HepG2 (cell line): Measurements from ENCODE around the gene JAZF1. TPM values are rescaled to one million over a fixed set of nuclear protein-coding genes. Genes with fewer than 3 reads are reported as not detected.

ENCODE experiments used
- ATAC-seq: fragments of 200-7000 bp; cut with Tn5 transposase; 3 replicates; pipeline ENCODE4 v1.9.1; 2020; ENCODE audit warnings: mild to moderate bottlenecking, moderate library complexity
- BruUV-seq: library from RNA; stranded (reverse); fragments of 400-500 nt; replicated peaks from 2 replicates; lab custom pipeline; 2021; lab: Mats Ljungman, UMichigan
- CTCF ChIA-PET: fragments of 300-600 bp; formaldehyde crosslinking; extraction: SDS; loops from one replicate; lab custom pipeline; 2021; ENCODE audit warnings: low total read pairs, inconsistent platforms, low intra/inter-chr PET ratio; lab: Yijun Ruan, JAX
- POLR2A ChIA-PET: fragments of 350-600 bp; sonication (Branson Sonifier 250); formaldehyde crosslinking; loops from one replicate; lab custom pipeline; 2020; ENCODE audit warnings: antibody characterized with exemption, inconsistent platforms; lab: Yijun Ruan, JAX
- DNase-seq: peaks from one replicate; pipeline ENCODE4 v3.0.0-alpha.2; 2015; ENCODE audit warnings: low spot score
- FAIRE-seq: peaks from 3 replicates; lab custom pipeline; 2011; peaks lifted over from hg19 to GRCh38; lab: Jason Lieb, UNC
- H2AFZ ChIP-seq: one replicate; pipeline ENCODE4 v1.6.1; 2011; ENCODE audit warnings: low read length, inconsistent platforms
- H3K27ac ChIP-seq: fragments of 300-600 bp; 3 replicates; pipeline ENCODE4 v1.8.0; 2011; ENCODE audit warnings: mixed run types, mild to moderate bottlenecking, mixed read lengths, low read length, inconsistent platforms; ENCODE audit not compliant: insufficient read depth; ENCODE audit errors: extremely low read length
- H3K27me3 ChIP-seq, 2 experiments: fragments of 200-600 bp in 1 of 2; 2 replicates in 1 of 2; 3 replicates in 1 of 2; pipeline versions ENCODE4 v1.6.0 to v1.8.0; 2011; ENCODE audit warnings: low read length in 2 of 2, mild to moderate bottlenecking in 2 of 2, moderate library complexity in 2 of 2, inconsistent platforms in 1 of 2; ENCODE audit not compliant: insufficient read depth in 2 of 2, control insufficient read depth in 1 of 2
- H3K36me3 ChIP-seq, 2 experiments: fragments of 200-600 bp in 1 of 2; replicated peaks in 1 of 2; 2 replicates in 1 of 2; 3 replicates in 1 of 2; pipeline versions ENCODE4 v1.5.1 to v1.8.0; 2011; ENCODE audit warnings: low read length in 2 of 2, inconsistent platforms in 1 of 2; ENCODE audit not compliant: insufficient read depth in 2 of 2, control insufficient read depth in 1 of 2
- H3K4me1 ChIP-seq: 2 replicates; pipeline ENCODE4 v1.5.1; 2012; ENCODE audit warnings: low read length, inconsistent platforms; ENCODE audit not compliant: insufficient read depth
- H3K4me2 ChIP-seq: 2 replicates; pipeline ENCODE4 v1.6.0; 2011; ENCODE audit warnings: low read depth, low read length, inconsistent platforms
- H3K4me3 ChIP-seq, 3 experiments: fragments of 200-600 bp in 1 of 3; sonication (generic), shearing (Covaris generic) in 1 of 3; replicated peaks in 1 of 3; 2 replicates each; pipeline ENCODE4 v1.5.1; 2011 to 2016; ENCODE audit warnings: low read length in 3 of 3, inconsistent platforms in 2 of 3, low read depth in 2 of 3, mild to moderate bottlenecking in 2 of 3, control low read depth in 1 of 3, mixed read lengths in 1 of 3; ENCODE audit not compliant: insufficient read depth in 1 of 3
- H3K79me2 ChIP-seq: one replicate; pipeline ENCODE4 v1.6.1; 2011; ENCODE audit warnings: low read length, inconsistent platforms; ENCODE audit not compliant: insufficient read depth
- H3K9ac ChIP-seq: 2 replicates; pipeline ENCODE4 v1.6.0; 2011; ENCODE audit warnings: mild to moderate bottlenecking, low read depth, low read length, inconsistent platforms; ENCODE audit not compliant: insufficient read depth
- H3K9me3 ChIP-seq: 2 replicates; pipeline ENCODE4 v1.5.1; 2012; ENCODE audit warnings: mild to moderate bottlenecking, low read length
- H4K20me1 ChIP-seq: 2 replicates; pipeline ENCODE4 v1.6.0; 2011; ENCODE audit warnings: inconsistent platforms, mild to moderate bottlenecking, low read length, moderate library complexity; ENCODE audit not compliant: insufficient read depth
- ATF1 ChIP-seq: IDR thresholded peaks from 2 replicates; pipeline ENCODE4 v1.6.1; 2016; ENCODE audit warnings: mild to moderate bottlenecking, control low read depth
- EZH2 ChIP-seq: conservative IDR thresholded peaks from 2 replicates; pipeline ENCODE4 v1.6.1; 2012; ENCODE audit warnings: mild to moderate bottlenecking, low read depth, low read length, moderate library complexity
- MEIS2 ChIP-seq: sonication (generic); formaldehyde crosslinking; IDR thresholded peaks from 2 replicates; pipeline ENCODE4 v1.9.0; 2021; ENCODE audit warnings: mild to moderate bottlenecking, missing genetic modification reagents
- NFE2L2 ChIP-seq: fragments of 150-350 bp; IDR thresholded peaks from 2 replicates; pipeline ENCODE4 v1.6.1; 2014; ENCODE audit warnings: low read length
- NKX3-1 ChIP-seq: sonication (generic); formaldehyde crosslinking; IDR thresholded peaks from 2 replicates; pipeline ENCODE4 v1.5.0; 2020; ENCODE audit warnings: missing genetic modification reagents
- NR1H2 ChIP-seq: sonication (generic); formaldehyde crosslinking; IDR thresholded peaks from 2 replicates; pipeline ENCODE4 v1.8.1; 2022; ENCODE audit warnings: low read depth, missing genetic modification reagents, borderline replicate concordance
- ZSCAN25 ChIP-seq: sonication (generic); formaldehyde crosslinking; IDR thresholded peaks from 2 replicates; pipeline ENCODE4 v1.8.0; 2022; ENCODE audit warnings: mild to moderate bottlenecking, missing genetic modification reagents
- WGBS: methylation state at CpG from one replicate; pipeline ENCODE4 v1.1.6; 2017; ENCODE audit warnings: low lambda C conversion rate; 5-methylcytosine and 5-hydroxymethylcytosine counted together
- in situ Hi-C: cut with HindIII; loops from 2 replicates; pipeline ENCODE4 v1.10.0; 2017; ENCODE audit warnings: low pct_unique_long_range_greater_than_20kb; ENCODE audit not compliant: extremely low pct_ligation_motif_present
- intact Hi-C: fragments of 100-400 bp; cut with micrococcal nuclease; formaldehyde crosslinking; loops from one replicate; pipeline ENCODE4 v1.10.0; 2022; ENCODE audit not compliant: unreplicated experiment
- polyA plus RNA-seq, 8 experiments: library from polyadenylated mRNA; depleted of rRNA in 3 of 8; stranded (reverse) in 7 of 8; unstranded in 1 of 8; fragments of >200 nt; fragmentation: Illumina TruSeq in 4 of 8; extraction: Trizol in 4 of 8; gene quantifications; 2 replicates each; pipeline versions ENCODE4 v1.2.1 to v1.2.3, GENCODE V29; 2011 to 2016; ENCODE audit warnings: low read depth in 4 of 8, missing spikeins in 1 of 8, mixed read lengths in 1 of 8; ENCODE audit not compliant: insufficient read depth in 1 of 8
- total RNA-seq, 5 experiments: library from RNA; depleted of rRNA; stranded (reverse); fragments of >200 nt; fragmentation: Illumina TruSeq; extraction: Trizol; gene quantifications; 2 replicates each; pipeline ENCODE4 v1.2.3, GENCODE V29; 2016; ENCODE audit warnings: low read depth in 1 of 5

The JAZF1 gene
- total and polyA plus RNA-seq, 2 of the 13 experiments (the other 11 are each of a cell fraction or from before 2014, with no cell fraction given): not detected

DNA sequence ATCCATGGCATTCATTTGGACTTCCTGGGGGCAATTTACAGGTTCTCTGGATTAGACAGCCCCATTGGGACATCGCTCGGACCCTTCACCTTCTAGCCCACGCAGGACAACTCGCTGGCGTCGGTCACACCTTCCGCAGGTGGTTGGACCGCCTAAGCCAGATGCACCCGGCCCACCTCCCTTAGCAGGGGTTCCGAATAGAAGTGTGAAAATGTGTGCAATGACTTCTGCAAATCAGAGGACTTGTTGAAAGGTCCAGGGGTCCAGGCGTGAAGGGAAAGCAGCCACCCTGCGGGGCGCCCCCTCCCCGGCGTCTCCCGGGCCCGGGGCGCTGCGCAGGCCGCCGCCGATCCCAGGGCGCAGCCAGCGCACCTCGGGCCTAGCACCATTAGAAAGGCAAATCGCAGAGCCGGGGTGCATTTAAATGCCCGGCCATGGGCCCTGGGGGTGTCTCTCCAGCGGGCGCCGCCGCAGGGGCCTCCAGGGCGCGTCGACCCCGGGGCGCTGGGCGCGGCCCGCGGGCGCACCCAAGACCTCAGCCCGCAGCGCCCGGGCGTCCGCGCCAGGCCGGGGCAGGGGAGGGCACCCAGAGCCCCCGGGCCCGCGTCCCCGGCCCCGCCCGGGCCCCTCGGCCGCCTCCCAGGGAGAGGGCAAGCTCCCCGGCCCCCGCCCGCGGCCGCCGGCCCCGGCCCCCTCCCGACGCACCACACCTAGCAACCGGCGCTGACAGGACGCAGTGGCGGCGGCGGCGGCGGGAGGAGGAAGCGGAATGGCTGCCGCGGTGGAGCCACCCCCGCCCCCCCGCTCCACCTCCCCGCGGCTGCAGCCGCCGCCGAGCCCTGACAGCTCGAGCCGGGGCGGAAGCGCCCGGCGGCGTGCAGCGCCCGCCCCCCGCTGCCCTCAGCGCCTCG, 1.2 kb downstream of the JAZF1 start:
- Histone ChIP-seq H4K20me1 (no peaks in the 10 kb centered on the region), H3K27ac (no peak overlapping the region), H3K4me2 (peak overlapping the region; percentile 47), H3K4me1 (no peaks in the 10 kb centered on the region), H3K27me3 (peaks cover 2 to 33% of the 10 kb centered on the region in 2 experiments; a peak in 4 of 5 replicates), H3K4me3 (peak overlapping the region in 2 of 3 experiments; percentile 26 to 33; a peak in 3 of 6 replicates), H3K9me3 (no peaks in the 10 kb centered on the region), H3K36me3 (no peaks in the 10 kb centered on the region), H3K9ac (no peak overlapping the region), H3K79me2 (no peaks in the 10 kb centered on the region), H2AFZ (no peak overlapping the region)
- WGBS: 37% methylated on average over 28 of the region's 96 CpGs
- ChIA-PET CTCF (no interaction called here), POLR2A (no interaction called here)
- no TSS peak for BruUV-seq
- in situ Hi-C loops (no loop called here), intact Hi-C loops (no loop called here)
- ATAC-seq: peak; percentile 56
- TF ChIP-seq EZH2 (peak; percentile 79), NR1H2 (CRISPR knock-in tag) (no peak)
- no peak for DNase-seq
- FAIRE-seq: no peak

DNA sequence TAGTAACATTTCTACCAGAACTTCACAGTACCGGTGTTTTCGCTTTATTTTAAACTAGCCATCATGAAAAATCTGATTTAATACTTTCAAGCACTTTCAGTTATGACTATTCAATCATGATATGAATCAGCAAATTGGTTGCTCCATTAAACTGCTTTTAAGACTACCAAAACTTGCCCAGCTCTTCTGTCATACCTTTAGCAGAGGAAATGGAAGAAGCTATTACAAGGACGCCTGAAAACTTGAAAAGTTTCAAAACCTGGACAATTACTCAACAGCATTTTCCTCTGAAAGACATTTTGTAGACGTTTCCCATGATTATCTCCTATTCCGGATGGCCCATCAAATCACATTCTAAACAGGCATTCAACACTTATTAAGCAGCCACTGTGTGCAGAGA, 2.0 kb downstream of the JAZF1 start:
- H3K4me3 ChIP-seq: no peak overlapping the region

More for the DNA sequence above, 2.0 kb downstream of the JAZF1 start:
- DNase-seq: no peak
- Histone ChIP-seq H3K4me1 (no peaks in the 10 kb centered on the region), H3K27ac (no peak overlapping the region), H3K9me3 (no peaks in the 10 kb centered on the region), H3K27me3 (peaks cover 2 to 33% of the 10 kb centered on the region in 2 experiments; a peak in 4 of 5 replicates), H4K20me1 (no peaks in the 10 kb centered on the region), H3K36me3 (no peaks in the 10 kb centered on the region), H3K4me2 (no peak overlapping the region), H3K79me2 (no peaks in the 10 kb centered on the region), H3K9ac (no peak overlapping the region), H2AFZ (no peak overlapping the region)
- intact Hi-C loops (no loop called here), in situ Hi-C loops (no loop called here)
- no peak for TF ChIP-seq MEIS2
- no peak for TF ChIP-seq NFE2L2
- no peak for TF ChIP-seq ATF1 (CRISPR knock-in tag)
- TF ChIP-seq ZSCAN25: no peak
- no peak for TF ChIP-seq NKX3-1 (CRISPR knock-in tag)
- FAIRE-seq: no peak
- WGBS: 41% methylated on average over 5 of the region's 5 CpGs
- ChIA-PET CTCF (no interaction called here), POLR2A (no interaction called here)
- ATAC-seq: no peak
- BruUV-seq: no TSS peak
